K562 (cell line): Measurements from ENCODE around the gene CHST13. TPM values are rescaled to one million over a fixed set of nuclear protein-coding genes. Genes with fewer than 3 reads are reported as not detected.

Source experiments
- ATAC-seq: fragments of 200-7000 bp; cut with Tn5 transposase; 3 replicates; pipeline ENCODE4 v1.9.1; 2020; ENCODE audit warnings: moderate library complexity
- BruUV-seq: library from RNA; stranded (reverse); fragments of 400-500 nt; replicated peaks from 2 replicates; lab custom pipeline; 2021; lab: Mats Ljungman, UMichigan
- CTCF ChIA-PET: fragments of 300-600 bp; formaldehyde crosslinking; extraction: SDS; loops from one replicate; lab custom pipeline; 2021; ENCODE audit warnings: low intra/inter-chr PET ratio; lab: Yijun Ruan, JAX
- POLR2A ChIA-PET: fragments of 300-600, 350-650 bp; sonication (Branson Sonifier 250); formaldehyde crosslinking; extraction: SDS; loops from one replicate; lab custom pipeline; 2021; ENCODE audit warnings: antibody characterized with exemption, inconsistent platforms; lab: Yijun Ruan, JAX
- DNase-seq, 4 experiments: peaks; one replicate each; pipeline versions ENCODE4 v3.0.0 to v3.0.0-alpha.2; 2011 to 2018; ENCODE audit warnings: low spot score in 3 of 4, mixed read lengths in 3 of 4; ENCODE audit errors: extremely low read depth in 1 of 4
- FAIRE-seq: peaks from 2 replicates; lab custom pipeline; 2011; peaks lifted over from hg19 to GRCh38; lab: Jason Lieb, UNC
- H2AFZ ChIP-seq: 2 replicates; pipeline ENCODE4 v1.6.0; 2011; ENCODE audit warnings: low read depth, low read length, control low read depth, inconsistent platforms
- H3K27ac ChIP-seq: fragments of 200-600 bp; 3 replicates; pipeline ENCODE4 v1.8.0; 2011; ENCODE audit warnings: low read depth, mild to moderate bottlenecking, control low read depth, inconsistent platforms, low read length, moderate library complexity, mixed read lengths; ENCODE audit errors: extremely low read depth
- H3K27me3 ChIP-seq, 2 experiments: fragments of 300-600 bp in 1 of 2; 2 replicates in 1 of 2; 3 replicates in 1 of 2; pipeline versions ENCODE4 v1.6.0 to v1.8.0; 2011; ENCODE audit warnings: inconsistent platforms in 2 of 2, low read length in 2 of 2, mild to moderate bottlenecking in 1 of 2, mixed read lengths in 1 of 2, moderate library complexity in 1 of 2; ENCODE audit not compliant: control insufficient read depth in 2 of 2, insufficient read depth in 2 of 2
- H3K36me3 ChIP-seq: fragments of 300-600 bp; 3 replicates; pipeline ENCODE4 v1.8.0; 2011; ENCODE audit warnings: mild to moderate bottlenecking, low read length, inconsistent platforms; ENCODE audit not compliant: control insufficient read depth, insufficient read depth
- H3K4me1 ChIP-seq, 2 experiments: fragments of 200-600 bp in 1 of 2; replicated peaks in 1 of 2; 2 replicates in 1 of 2; 3 replicates in 1 of 2; pipeline versions ENCODE4 v1.5.1 to v1.8.0; 2011; ENCODE audit warnings: inconsistent platforms in 2 of 2, low read length in 2 of 2, mild to moderate bottlenecking in 1 of 2, mixed read lengths in 1 of 2, moderate library complexity in 1 of 2; ENCODE audit not compliant: control insufficient read depth in 2 of 2, insufficient read depth in 2 of 2
- H3K4me2 ChIP-seq: 2 replicates; pipeline ENCODE4 v1.6.1; 2011; ENCODE audit warnings: low read length, control low read depth, inconsistent platforms, mixed read lengths; ENCODE audit not compliant: insufficient read depth
- H3K4me3 ChIP-seq: fragments of 200-600 bp; sonication (generic), shearing (Covaris generic); 2 replicates; pipeline ENCODE4 v1.5.1; 2016; ENCODE audit warnings: control low read depth, inconsistent platforms
- H3K79me2 ChIP-seq: fragments of 200-600 bp; 3 replicates; pipeline ENCODE4 v1.8.0; 2011; ENCODE audit warnings: low read length, inconsistent platforms; ENCODE audit not compliant: control insufficient read depth, insufficient read depth
- H3K9ac ChIP-seq, 2 experiments: 2 replicates each; pipeline versions ENCODE4 v1.6.0 to v1.6.1; 2011; ENCODE audit warnings: low read depth in 2 of 2, low read length in 2 of 2, control low read depth in 1 of 2, inconsistent platforms in 1 of 2, mild to moderate bottlenecking in 1 of 2, mixed read lengths in 1 of 2; ENCODE audit not compliant: insufficient read depth in 1 of 2
- H3K9me1 ChIP-seq: one replicate; pipeline ENCODE4 v1.6.0; 2011; ENCODE audit warnings: inconsistent platforms, mild to moderate bottlenecking, low read length, moderate library complexity; ENCODE audit not compliant: control insufficient read depth, insufficient read depth
- H3K9me3 ChIP-seq: replicated peaks from 2 replicates; pipeline ENCODE4 v1.5.1; 2011; ENCODE audit warnings: low read depth, low read length, inconsistent platforms; ENCODE audit not compliant: control insufficient read depth, insufficient read depth
- H4K20me1 ChIP-seq: replicated peaks from 2 replicates; pipeline ENCODE4 v1.6.1; 2011; ENCODE audit warnings: low read length, inconsistent platforms, mixed read lengths; ENCODE audit not compliant: control insufficient read depth, insufficient read depth
- WGBS: fragments of 100-300 bp; shearing (Covaris generic); methylation state at CpG from one replicate; pipeline ENCODE4 v1.1.6; 2016; ENCODE audit warnings: low coverage, mixed read lengths; ENCODE audit not compliant: insufficient coverage; ENCODE audit errors: missing lambda C conversion rate; 5-methylcytosine and 5-hydroxymethylcytosine counted together
- in situ Hi-C: fragments of 300-500 bp; cut with MboI; formaldehyde crosslinking; loops from 4 replicates; pipeline ENCODE4 v1.15.0; 2018; ENCODE audit warnings: inconsistent platforms, mixed read lengths
- intact Hi-C: fragments of 100-400 bp; cut with micrococcal nuclease; formaldehyde crosslinking; loops from 2 replicates; pipeline ENCODE4 v1.14.2; 2022
- polyA plus RNA-seq, 8 experiments: library from polyadenylated mRNA; depleted of rRNA in 4 of 8; stranded (reverse) in 5 of 8; unstranded in 3 of 8; fragments of >200 nt; fragmentation: Nextera tagmentation in 2 of 8; fragmentation: Illumina TruSeq in 1 of 8; extraction: Ambion mirVana in 2 of 8; extraction: Trizol in 1 of 8; gene quantifications; 2 replicates each; pipeline versions ENCODE4 v1.2.1 to v1.2.3, GENCODE V29; 2011 to 2014; ENCODE audit warnings: inconsistent platforms in 1 of 8, missing spikeins in 1 of 8
- total RNA-seq, 7 experiments: library from RNA; depleted of rRNA in 6 of 7; stranded (reverse); fragments of >200 nt in 6 of 7; fragmentation: Illumina TruSeq in 2 of 7; extraction: Trizol in 2 of 7; gene quantifications; 2 replicates each; pipeline versions ENCODE4 v1.2.1 to v1.2.3, GENCODE V29; 2011 to 2021; ENCODE audit warnings: low replicate concordance in 1 of 7
- TF ChIP-seq, protein P1 (sequence below), 2 experiments: fragments of 450-650 bp in 1 of 2; IDR thresholded peaks; 2 replicates each; pipeline ENCODE4 v1.6.1; 2011 to 2017; ENCODE audit warnings: low read depth in 2 of 2, antibody characterized with exemption in 1 of 2, borderline replicate concordance in 1 of 2, low read length in 1 of 2, mild to moderate bottlenecking in 1 of 2, mixed read lengths in 1 of 2; ENCODE audit not compliant: control insufficient read depth in 1 of 2
- TF ChIP-seq, protein P2 (sequence below): fragments of 450-650 bp; formaldehyde crosslinking; IDR thresholded peaks from 2 replicates; pipeline ENCODE4 v1.4.0; 2020; ENCODE audit warnings: mild to moderate bottlenecking, mixed read lengths

The CHST13 gene
- total and polyA plus RNA-seq, 9 of the 15 experiments (the other 6 are each of a cell fraction or from before 2014, with no cell fraction given), result not detected

DNA sequence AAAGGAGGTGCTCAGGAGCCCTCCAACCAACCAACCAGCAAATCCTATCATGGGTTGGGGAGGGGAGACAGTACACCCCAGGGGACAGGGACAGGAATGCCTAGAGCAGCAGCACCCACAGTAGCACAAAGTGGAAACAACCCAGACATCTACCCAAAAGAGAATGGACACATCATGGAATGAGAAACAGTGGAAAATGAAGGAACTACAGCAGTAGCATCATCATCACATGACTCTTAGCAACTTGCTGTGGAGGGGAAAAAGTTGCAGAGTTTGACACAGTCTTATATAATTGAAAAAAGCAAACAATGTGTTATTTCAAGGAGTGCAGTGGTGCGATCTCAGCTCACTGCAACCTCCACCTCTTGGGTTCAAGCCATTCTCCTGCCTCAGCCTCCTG, 23.8 kb downstream of the CHST13 start:
- DNase-seq (no peak), ATAC-seq (no peak), FAIRE-seq (no peak)
- Histone ChIP-seq H2AFZ (no peak overlapping the region), H3K9me3 (no peaks in the 10 kb centered on the region), H3K4me2 (no peak overlapping the region), H3K4me3 (no peak overlapping the region), H3K79me2 (no peaks in the 10 kb centered on the region), H3K27me3 (peaks cover 0 to 50% of the 10 kb centered on the region in 2 experiments; a peak in 3 of 5 replicates), H3K9me1 (no peaks in the 10 kb centered on the region), H3K4me1 (no peaks in the 10 kb centered on the region), H4K20me1 (0 out of 2 replicates have a peak, but pooled peaks cover 4% of the 10 kb centered on the region), H3K27ac (no peak overlapping the region), H3K36me3 (no peaks in the 10 kb centered on the region), H3K9ac (no peak overlapping the region)
- intact Hi-C loops (no loop called here), in situ Hi-C loops (no loop called here)
- TF ChIP-seq, protein P1, sequence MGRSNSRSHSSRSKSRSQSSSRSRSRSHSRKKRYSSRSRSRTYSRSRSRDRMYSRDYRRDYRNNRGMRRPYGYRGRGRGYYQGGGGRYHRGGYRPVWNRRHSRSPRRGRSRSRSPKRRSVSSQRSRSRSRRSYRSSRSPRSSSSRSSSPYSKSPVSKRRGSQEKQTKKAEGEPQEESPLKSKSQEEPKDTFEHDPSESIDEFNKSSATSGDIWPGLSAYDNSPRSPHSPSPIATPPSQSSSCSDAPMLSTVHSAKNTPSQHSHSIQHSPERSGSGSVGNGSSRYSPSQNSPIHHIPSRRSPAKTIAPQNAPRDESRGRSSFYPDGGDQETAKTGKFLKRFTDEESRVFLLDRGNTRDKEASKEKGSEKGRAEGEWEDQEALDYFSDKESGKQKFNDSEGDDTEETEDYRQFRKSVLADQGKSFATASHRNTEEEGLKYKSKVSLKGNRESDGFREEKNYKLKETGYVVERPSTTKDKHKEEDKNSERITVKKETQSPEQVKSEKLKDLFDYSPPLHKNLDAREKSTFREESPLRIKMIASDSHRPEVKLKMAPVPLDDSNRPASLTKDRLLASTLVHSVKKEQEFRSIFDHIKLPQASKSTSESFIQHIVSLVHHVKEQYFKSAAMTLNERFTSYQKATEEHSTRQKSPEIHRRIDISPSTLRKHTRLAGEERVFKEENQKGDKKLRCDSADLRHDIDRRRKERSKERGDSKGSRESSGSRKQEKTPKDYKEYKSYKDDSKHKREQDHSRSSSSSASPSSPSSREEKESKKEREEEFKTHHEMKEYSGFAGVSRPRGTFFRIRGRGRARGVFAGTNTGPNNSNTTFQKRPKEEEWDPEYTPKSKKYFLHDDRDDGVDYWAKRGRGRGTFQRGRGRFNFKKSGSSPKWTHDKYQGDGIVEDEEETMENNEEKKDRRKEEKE (IDR thresholded peaks at IDR 0.05; ENCODE audit: borderline replicate concordance in 1 of 2, control insufficient read depth in 1 of 2, low read depth in 2 of 2, low read length in 1 of 2), result no peak
- TF ChIP-seq, protein P2, sequence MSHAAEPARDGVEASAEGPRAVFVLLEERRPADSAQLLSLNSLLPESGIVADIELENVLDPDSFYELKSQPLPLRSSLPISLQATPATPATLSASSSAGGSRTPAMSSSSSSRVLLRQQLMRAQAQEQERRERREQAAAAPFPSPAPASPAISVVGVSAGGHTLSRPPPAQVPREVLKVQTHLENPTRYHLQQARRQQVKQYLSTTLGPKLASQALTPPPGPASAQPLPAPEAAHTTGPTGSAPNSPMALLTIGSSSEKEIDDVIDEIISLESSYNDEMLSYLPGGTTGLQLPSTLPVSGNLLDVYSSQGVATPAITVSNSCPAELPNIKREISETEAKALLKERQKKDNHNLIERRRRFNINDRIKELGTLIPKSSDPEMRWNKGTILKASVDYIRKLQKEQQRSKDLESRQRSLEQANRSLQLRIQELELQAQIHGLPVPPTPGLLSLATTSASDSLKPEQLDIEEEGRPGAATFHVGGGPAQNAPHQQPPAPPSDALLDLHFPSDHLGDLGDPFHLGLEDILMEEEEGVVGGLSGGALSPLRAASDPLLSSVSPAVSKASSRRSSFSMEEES, result 0 out of 2 replicates have a peak, but pooled peaks have one; percentile 8
- 0% methylated on average over 1 of the region's 1 CpG for WGBS
- CTCF ChIA-PET, result no interaction called here
- BruUV-seq, result no TSS peak
- POLR2A ChIA-PET, result no interaction called here
